HG02852 (cell line): ENCODE measurements around the gene DKK3.

ENCODE experiments used
- ATAC-seq: cut with Tn5 transposase; IDR thresholded peaks from one replicate; pipeline ENCODE4 v1.9.1; 2021; ENCODE audit warnings: mild to moderate bottlenecking, moderate library complexity; ENCODE audit not compliant: unreplicated experiment

DKK3 gene

GRCh38 chr11:11949482-11949881 lies 58.9 kb downstream of the DKK3 start:
- ATAC-seq = no peak

GRCh38 chr11:11948242-11948947 lies 60.0 kb downstream of the DKK3 start:
- no peak for ATAC-seq

GRCh38 chr11:11947825-11948224 lies 60.6 kb downstream of the DKK3 start:
- no peak for ATAC-seq

- ATAC-seq = no peak
Observed at GRCh38 chr11:11946878-11947277, 61.5 kb downstream of the DKK3 start.

- no peak for ATAC-seq
Observed at GRCh38 chr11:11946180-11946579, 62.2 kb downstream of the DKK3 start.

GRCh38 chr11:11944444-11944843 lies 64.0 kb downstream of the DKK3 start:
- ATAC-seq = no peak

- no peak for ATAC-seq
Observed at GRCh38 chr11:11942668-11943067, 65.8 kb downstream of the DKK3 start.

- ATAC-seq = no peak
Observed at GRCh38 chr11:11940551-11940950, 67.9 kb downstream of the DKK3 start.

- ATAC-seq = no peak
Observed at GRCh38 chr11:11937957-11938356, 70.5 kb downstream of the DKK3 start.

- no peak for ATAC-seq
Observed at GRCh38 chr11:11937433-11937832, 71.0 kb downstream of the DKK3 start.

GRCh38 chr11:11935536-11935935 lies 72.9 kb downstream of the DKK3 start:
- no peak for ATAC-seq

- no peak for ATAC-seq
Observed at GRCh38 chr11:11931461-11932055, 76.9 kb downstream of the DKK3 start.

- no peak for ATAC-seq
Observed at GRCh38 chr11:11929920-11930319, 78.5 kb downstream of the DKK3 start.

- ATAC-seq = no peak
Observed at GRCh38 chr11:11923828-11924227, 84.6 kb downstream of the DKK3 start.

- no peak for ATAC-seq
Observed at GRCh38 chr11:11916981-11917399, 91.4 kb downstream of the DKK3 start.

- no peak for ATAC-seq
Observed at GRCh38 chr11:11915625-11916024, 92.8 kb downstream of the DKK3 start.

- no peak for ATAC-seq
Observed at GRCh38 chr11:11913395-11913794, 95.0 kb downstream of the DKK3 start.
